ENCODE data around the gene TNS1. TPM values are rescaled to one million over a fixed set of nuclear protein-coding genes. Genes with fewer than 3 reads are reported as not detected.

TNS1 gene
- polyA plus RNA-seq, 1 of the 3 experiments (the other 2 are of a cell fraction) = 12.1 TPM

GRCh38 chr2:217913436-217913835 lies 89.4 kb downstream of the TNS1 start:
- H3K9me2 ChIP-seq = no peaks in the 10 kb centered on the region
- 100% methylated on average over 2 of the region's 3 CpGs for WGBS (ENCODE audit: low lambda C conversion rate)
- H4K20me1 ChIP-seq (ENCODE audit: insufficient read depth) = peaks cover 52% of the 10 kb centered on the region

More at GRCh38 chr2:217913436-217913835, 89.4 kb downstream of the TNS1 start:
- Histone ChIP-seq H3K79me2 (ENCODE audit: insufficient read depth) (peaks cover 97% of the 10 kb centered on the region), H3K9me3 (no peaks in the 10 kb centered on the region), H3K27me3 (ENCODE audit: insufficient read depth) (no peaks in the 10 kb centered on the region), H3K4me2 (no peak overlapping the region), H3K27ac (ENCODE audit: low read depth in 2 of 2, low read length in 1 of 2) (no peak overlapping the region; a peak in 1 of 4 replicates), H3K36me3 (replicated peaks in 1 of 2; ENCODE audit: control insufficient read depth in 1 of 2, insufficient read depth in 2 of 2, low read length in 1 of 2) (peaks cover 3 to 24% of the 10 kb centered on the region in 2 experiments), H3K9ac (no peak overlapping the region), H2AFZ (ENCODE audit: low read depth) (no peak overlapping the region), H3K4me1 (ENCODE audit: control insufficient read depth in 1 of 2, insufficient read depth in 2 of 2, low read depth in 1 of 2, low read length in 1 of 2) (peaks cover 19 to 62% of the 10 kb centered on the region in 2 experiments; a peak in 2 of 4 replicates), H3K4me3 (ENCODE audit: low read depth in 2 of 2, low read length in 1 of 2) (no peak overlapping the region), H3F3A (replicated peaks; ENCODE audit: insufficient read depth) (no peaks in the 10 kb centered on the region)
- DNase-seq = no peak
- TF ChIP-seq USF2 (IDR thresholded peaks at IDR 0.05; ENCODE audit: borderline replicate concordance, low read depth, low read length) (no peak), MAX (IDR thresholded peaks at IDR 0.05; ENCODE audit: low read depth) (no peak), RCOR1 (IDR thresholded peaks at IDR 0.05; ENCODE audit: low read length) (no peak), GABPA (IDR thresholded peaks at IDR 0.05; ENCODE audit: low read depth) (no peak), RFX5 (IDR thresholded peaks at IDR 0.05; ENCODE audit: low read length) (no peak), POLR2AphosphoS5 (IDR thresholded peaks at IDR 0.05; ENCODE audit: low read depth, low read length) (no peak), TEAD4 (IDR thresholded peaks at IDR 0.05; ENCODE audit: borderline replicate concordance, insufficient read depth) (no peak), REST (IDR thresholded peaks at IDR 0.05; ENCODE audit: low read depth, low read length) (no peak), ZBTB33 (IDR thresholded peaks at IDR 0.05; ENCODE audit: borderline replicate concordance, low read depth) (no peak), RAD21 (IDR thresholded peaks at IDR 0.05; ENCODE audit: low read length) (no peak), MEF2A (IDR thresholded peaks at IDR 0.05; ENCODE audit: borderline replicate concordance, low read depth) (no peak), EZH2phosphoT487 (IDR thresholded peaks at IDR 0.05; ENCODE audit: borderline replicate concordance, low read depth) (no peak), FOSL2 (IDR thresholded peaks at IDR 0.05; ENCODE audit: borderline replicate concordance, low read depth) (no peak), TAF1 (IDR thresholded peaks at IDR 0.05; ENCODE audit: borderline replicate concordance, low read depth, low read length) (no peak), JUND (IDR thresholded peaks at IDR 0.05) (no peak)
- ChIA-PET CTCF (no interaction called here), POLR2A (no interaction called here)
